ENCODE measurements around the gene PCSK4.
A peak's percentile ranks its signal among the peaks of the same experiment; 100 is the strongest.

PCSK4 gene

DNA sequence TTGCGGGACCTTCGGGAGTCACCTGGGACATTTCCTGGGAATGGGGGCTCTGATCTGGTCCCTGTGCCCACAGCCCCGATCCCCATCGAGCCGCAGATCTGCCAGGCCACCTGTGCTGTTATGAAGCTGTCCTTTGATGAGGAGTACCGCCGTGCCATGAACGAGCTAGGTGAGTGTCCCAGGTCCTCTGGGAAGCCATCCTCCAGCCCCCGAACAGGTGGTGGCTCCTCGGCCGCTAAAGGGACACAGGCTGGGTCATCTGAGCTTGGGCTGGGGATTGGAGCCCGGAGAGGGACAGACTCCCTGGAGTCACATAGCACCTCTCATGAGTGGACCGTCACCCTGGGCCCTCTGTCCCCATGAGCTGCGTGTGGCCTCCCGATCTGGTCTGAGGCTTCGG lies 32.3 kb downstream of the PCSK4 start:
- TF ChIP-seq ZFX (IDR thresholded peaks at IDR 0.05; ENCODE audit: borderline replicate concordance) = no peak
- TF ChIP-seq, protein P1, sequence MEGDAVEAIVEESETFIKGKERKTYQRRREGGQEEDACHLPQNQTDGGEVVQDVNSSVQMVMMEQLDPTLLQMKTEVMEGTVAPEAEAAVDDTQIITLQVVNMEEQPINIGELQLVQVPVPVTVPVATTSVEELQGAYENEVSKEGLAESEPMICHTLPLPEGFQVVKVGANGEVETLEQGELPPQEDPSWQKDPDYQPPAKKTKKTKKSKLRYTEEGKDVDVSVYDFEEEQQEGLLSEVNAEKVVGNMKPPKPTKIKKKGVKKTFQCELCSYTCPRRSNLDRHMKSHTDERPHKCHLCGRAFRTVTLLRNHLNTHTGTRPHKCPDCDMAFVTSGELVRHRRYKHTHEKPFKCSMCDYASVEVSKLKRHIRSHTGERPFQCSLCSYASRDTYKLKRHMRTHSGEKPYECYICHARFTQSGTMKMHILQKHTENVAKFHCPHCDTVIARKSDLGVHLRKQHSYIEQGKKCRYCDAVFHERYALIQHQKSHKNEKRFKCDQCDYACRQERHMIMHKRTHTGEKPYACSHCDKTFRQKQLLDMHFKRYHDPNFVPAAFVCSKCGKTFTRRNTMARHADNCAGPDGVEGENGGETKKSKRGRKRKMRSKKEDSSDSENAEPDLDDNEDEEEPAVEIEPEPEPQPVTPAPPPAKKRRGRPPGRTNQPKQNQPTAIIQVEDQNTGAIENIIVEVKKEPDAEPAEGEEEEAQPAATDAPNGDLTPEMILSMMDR (IDR thresholded peaks at IDR 0.05) = no peak
- H3K27ac ChIP-seq = 0 out of 2 replicates have a peak overlapping the region, but pooled peaks have one; percentile 3

DNA sequence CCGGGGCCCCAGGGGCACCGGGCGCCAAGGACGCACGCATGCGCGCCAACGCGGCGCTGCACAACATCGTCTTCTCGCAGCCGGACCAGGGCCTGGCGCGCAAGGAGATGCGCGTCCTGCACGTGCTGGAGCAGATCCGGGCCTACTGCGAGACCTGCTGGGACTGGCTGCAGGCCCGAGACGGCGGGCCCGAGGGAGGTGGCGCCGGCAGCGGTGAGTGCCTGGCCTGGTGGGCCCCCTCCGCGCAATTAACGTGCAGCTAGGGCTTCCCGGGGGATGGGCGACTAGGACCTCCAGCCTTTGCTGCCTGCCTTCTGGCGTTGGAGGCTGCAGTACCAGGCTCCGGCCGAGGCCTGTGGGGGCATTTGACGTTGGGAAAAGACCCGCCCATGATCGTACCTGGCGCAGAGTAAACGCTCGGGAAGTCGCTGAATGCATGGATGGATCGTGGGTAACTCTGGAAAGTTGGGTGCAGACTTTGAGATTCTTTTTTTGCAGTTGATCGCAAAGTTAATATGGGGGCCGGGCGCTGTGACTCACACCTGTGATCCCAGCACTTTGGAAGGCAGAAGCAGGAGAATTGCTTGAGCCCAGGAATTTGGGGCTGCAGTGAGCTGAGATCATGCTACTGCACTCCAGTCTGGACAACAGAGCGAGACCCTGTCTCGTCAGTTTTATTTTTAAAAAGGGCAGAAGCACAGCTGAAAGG lies 33.0 kb downstream of the PCSK4 start:
- TF ChIP-seq, protein P1 (IDR thresholded peaks at IDR 0.05) = no peak
- no peak for TF ChIP-seq ZFX (IDR thresholded peaks at IDR 0.05; ENCODE audit: borderline replicate concordance)
- no peak overlapping the region for H3K27ac ChIP-seq

DNA sequence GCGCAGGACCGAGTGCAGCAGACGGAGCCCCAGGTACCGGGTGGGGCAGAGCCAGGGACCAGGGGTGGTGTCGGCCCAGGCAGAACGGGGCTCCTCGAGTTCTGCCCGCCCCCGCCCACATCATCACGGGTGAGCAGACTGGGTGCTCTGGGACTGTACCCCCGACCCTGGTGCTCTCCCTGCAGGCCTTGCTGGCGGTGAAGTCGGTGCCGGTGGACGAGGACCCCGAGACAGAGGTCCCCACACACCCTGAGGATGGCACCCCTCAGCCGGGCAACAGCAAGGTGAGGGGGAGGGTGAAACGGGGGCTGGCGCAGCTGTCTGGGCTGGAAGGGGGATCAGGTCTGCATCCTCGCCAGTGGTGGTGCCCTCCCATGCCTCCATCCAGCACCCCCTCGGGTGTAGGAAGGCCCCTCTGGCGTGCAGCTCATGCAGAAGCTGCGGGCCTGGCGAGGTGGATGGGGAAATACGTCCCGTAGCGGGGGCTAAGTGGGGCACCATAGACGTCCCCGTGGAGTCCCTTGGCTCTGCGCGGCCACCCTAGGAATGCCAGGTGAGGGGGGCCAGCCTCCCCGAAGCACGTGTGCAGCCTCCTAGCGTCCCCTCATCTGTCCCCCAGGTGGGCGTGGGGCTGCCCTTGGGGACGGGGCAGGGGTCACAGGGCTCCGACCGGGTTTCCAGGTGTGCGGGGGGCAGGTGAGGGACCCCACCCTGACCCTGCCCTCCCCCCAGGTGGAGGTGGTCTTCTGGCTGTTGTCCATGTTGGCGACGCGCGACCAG lies 33.8 kb downstream of the PCSK4 start:
- TF ChIP-seq, protein P1 (IDR thresholded peaks at IDR 0.05) = no peak
- TF ChIP-seq ZFX (IDR thresholded peaks at IDR 0.05; ENCODE audit: borderline replicate concordance) = no peak

DNA sequence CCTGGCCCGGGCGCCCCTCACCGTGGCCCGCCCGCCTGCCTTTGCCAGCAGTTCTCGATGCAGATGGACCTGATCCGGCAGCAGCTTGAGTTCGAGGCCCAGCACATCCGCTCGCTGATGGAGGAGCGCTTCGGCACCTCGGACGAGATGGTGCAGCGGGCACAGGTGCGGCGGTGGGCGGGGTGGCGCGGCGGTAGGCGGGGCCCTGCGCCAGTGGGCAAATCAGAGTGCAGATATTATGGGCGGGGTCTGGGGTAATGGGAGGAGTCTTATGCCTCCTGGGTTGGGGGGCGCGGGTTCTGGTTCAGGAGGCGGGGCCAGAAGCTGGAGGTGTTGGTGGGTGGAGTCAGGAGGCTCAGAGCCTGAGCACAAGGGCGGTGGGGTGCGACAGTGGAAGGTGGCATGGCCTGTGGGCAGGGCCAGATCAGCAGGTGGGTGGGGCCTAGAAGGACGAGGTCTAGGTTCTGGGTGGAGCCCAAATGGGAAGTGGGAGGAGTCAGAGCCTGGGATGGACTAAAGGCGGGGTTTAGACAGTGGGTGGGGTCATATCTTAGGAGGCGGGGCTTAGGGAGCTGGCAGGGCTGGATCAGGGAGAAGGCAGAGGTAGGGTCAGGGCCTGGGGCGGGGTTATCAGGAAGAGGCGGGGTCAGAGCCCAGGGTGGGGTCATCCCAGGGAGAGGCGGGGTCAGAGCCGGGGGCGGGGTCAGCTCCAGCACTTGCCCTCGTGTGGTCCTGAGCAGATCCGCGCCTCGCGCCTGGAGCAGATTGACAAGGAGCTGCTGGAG lies 34.6 kb downstream of the PCSK4 start:
- peak overlapping the region; percentile 93 for H3K27ac ChIP-seq
- no peak for TF ChIP-seq ZFX (IDR thresholded peaks at IDR 0.05; ENCODE audit: borderline replicate concordance)
- TF ChIP-seq, protein P1 (IDR thresholded peaks at IDR 0.05) = no peak

More for the DNA sequence above, 33.8 kb downstream of the PCSK4 start:
- peak overlapping the region; percentile 34; the same call in 1 of the 2 replicates for H3K27ac ChIP-seq

DNA sequence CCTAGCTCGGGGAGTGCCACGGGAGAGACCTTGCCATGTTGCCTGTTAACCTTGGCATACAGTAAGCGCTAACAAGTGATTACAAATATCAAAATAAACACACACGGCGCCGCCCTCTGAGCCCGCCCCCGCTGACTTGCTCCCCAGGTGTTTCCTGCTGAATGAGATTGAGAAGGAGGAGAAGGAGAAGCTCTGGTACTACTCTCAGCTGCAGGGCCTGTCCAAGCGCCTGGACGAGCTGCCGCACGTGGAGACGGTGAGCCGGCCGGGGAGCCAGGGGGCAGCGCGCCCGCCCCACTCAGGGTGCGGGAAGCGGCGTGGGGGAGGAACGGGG lies 35.2 kb downstream of the PCSK4 start:
- H3K27ac ChIP-seq = peak overlapping the region; percentile 93
- TF ChIP-seq ZFX (IDR thresholded peaks at IDR 0.05; ENCODE audit: borderline replicate concordance) = no peak
- TF ChIP-seq, protein P1 (IDR thresholded peaks at IDR 0.05) = no peak

DNA sequence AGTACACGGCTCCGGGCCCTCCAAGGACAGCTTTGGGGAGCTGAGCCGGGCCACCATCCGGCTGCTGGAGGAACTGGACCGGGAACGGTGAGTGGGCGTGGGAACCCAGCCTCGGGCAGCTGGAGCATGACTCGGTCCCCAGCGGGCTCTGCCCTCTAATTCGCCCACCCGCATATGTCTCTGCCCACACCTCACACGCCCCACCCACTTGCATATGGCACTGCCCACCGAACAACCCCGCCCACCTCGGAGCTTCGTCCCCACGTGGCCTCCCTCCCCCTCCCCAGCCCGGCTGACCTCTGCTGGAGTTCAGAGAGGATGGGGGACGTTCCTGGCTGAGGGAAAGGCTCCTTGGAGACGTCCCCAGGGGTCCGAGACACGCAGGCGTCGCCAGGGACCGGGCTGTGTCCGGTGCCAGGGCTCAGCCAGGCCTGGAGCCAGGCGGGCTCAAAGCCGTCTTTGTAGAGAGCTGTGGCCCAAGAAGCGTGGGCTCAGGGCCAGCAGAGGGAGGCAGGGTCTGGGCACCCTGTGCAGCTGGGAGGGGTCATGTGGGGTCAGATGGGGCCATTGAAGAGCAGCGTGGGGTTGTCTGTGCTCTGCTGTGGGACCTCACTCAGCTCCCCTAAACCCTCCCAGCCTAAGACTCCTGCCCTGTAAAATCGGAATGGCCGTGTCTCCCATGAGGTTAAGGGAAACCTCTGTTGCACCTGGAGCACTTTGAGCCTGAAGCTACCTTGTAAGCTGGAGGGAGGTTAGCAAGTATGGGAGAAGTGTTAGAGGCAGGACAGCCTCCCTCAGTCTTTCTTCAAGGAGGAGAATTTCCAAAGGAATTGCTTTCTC lies 36.4 kb downstream of the PCSK4 start:
- peak overlapping the region; percentile 93 for H3K27ac ChIP-seq

More for the DNA sequence above, 36.4 kb downstream of the PCSK4 start:
- TF ChIP-seq ZFX (IDR thresholded peaks at IDR 0.05; ENCODE audit: borderline replicate concordance) = no peak
- TF ChIP-seq, protein P1 (IDR thresholded peaks at IDR 0.05) = peak; percentile 41; the same call in 1 of the 2 replicates

All from 22Rv1 (cell line).